Mucosa of stomach (tissue), 1 donor: Measurements from ENCODE around the gene TOR4A.
"Not testable (repeated sequence)": the region's sequence is repeated elsewhere in the genome, so short reads cannot be mapped to it uniquely, and the experiment has no call there.

ENCODE experiments used
- H3K27me3 ChIP-seq: one replicate; pipeline ENCODE4 v1.7.0; 2013; ENCODE audit warnings: mild to moderate bottlenecking, low read length; ENCODE audit not compliant: control insufficient read depth, insufficient read depth
- H3K36me3 ChIP-seq: one replicate; pipeline ENCODE4 v1.7.0; 2013; ENCODE audit warnings: low read length; ENCODE audit not compliant: control insufficient read depth, insufficient read depth
- H3K4me1 ChIP-seq: one replicate; pipeline ENCODE4 v1.7.0; 2013; ENCODE audit warnings: mild to moderate bottlenecking, low read length; ENCODE audit not compliant: control insufficient read depth, insufficient read depth
- H3K4me3 ChIP-seq: one replicate; pipeline ENCODE4 v1.7.0; 2013; ENCODE audit warnings: low read length
- H3K9ac ChIP-seq: one replicate; pipeline ENCODE4 v1.7.0; 2013; ENCODE audit warnings: mild to moderate bottlenecking, low read length, moderate library complexity
- H3K9me3 ChIP-seq: one replicate; pipeline ENCODE4 v1.7.0; 2013; ENCODE audit warnings: mild to moderate bottlenecking, low read length, moderate library complexity; ENCODE audit not compliant: control insufficient read depth
- donor health status: Pancreatic carcinoma.

Gene TOR4A

DNA sequence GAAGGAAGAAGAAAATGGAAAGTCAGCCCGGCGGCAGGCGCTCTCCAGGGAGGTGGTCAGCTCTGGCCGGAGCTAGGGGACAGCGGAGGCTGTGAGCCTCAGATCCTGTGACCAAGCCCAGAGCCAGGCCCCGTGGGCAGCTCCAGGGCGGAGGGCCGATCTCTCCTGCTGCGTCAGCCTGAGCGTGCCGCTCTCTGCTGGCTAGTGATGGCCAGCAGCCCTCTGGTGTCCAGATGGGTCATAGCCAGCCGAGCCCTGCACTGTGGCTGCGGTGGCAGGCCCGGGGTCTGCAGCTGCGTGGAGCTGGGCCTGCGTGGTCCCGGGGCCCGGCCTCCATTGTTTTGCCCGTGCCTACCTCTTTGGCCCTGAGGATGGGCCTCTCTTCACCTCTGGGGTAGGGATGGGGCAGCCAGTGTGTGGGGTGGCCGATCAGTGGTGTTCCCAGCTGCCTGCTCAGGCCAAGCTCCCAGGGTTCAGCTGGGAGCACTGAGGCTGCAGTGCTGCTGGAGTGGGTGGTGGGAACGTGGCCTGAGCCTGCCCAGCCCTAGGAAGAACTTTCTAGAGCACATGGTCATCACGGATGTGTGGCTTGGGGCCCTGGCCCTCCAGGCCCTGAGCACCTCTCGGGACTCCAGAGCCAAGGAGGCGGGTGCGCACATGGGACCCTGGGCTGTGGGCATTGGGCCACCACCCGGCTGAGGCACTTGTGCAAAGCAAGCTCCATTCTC, 41.6 kb downstream of the TOR4A start:
- Histone ChIP-seq H3K4me1 (peaks cover 4% of the 10 kb centered on the region), H3K4me3 (no peak overlapping the region), H3K9ac (no peak overlapping the region), H3K9me3 (no peaks in the 10 kb centered on the region), H3K36me3 (no peaks in the 10 kb centered on the region), H3K27me3 (peaks cover 15% of the 10 kb centered on the region)

DNA sequence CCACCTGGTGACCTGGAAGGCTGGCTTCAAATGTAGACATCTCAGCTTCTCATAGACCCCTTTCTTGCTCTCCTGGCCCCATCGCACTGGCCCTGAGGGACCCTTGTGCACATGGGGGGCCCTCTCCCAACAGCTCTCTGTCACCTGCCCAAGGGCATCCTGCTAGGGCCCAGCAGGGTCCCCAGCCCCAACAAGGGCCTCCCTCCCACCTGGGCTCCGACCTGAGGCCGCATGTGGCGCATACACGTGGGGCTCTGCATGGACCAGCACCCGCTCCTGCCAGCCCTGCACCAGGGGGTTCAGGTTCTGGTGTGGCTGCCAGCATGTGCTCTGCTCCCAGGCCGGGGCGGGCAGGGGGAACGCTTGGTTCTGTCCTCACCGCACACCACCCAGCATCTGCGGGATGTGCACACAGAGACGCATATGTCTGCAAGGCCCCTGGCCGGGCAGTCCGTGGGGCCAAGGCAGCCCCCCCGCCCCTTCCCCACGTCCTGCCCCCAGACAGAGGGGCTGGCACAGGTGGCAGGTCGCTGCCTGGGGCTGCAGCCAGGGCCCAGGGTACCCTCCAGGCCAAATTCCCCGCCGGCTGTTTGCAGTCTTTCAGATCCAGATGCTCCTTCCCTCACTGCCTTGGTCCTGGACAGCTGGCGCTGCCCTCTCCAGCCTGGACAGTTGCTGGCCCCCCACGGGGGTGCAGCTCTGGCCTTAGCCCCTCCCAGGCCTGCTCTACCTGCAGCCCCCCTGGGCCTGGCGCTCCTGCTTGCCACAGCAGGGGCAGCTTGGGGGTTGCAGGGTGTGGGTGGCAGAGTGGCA, 42.4 kb downstream of the TOR4A start:
- no peaks in the 10 kb centered on the region for H3K36me3 ChIP-seq
- peaks cover 15% of the 10 kb centered on the region for H3K27me3 ChIP-seq
- H3K4me3 ChIP-seq = no peak overlapping the region
- H3K9me3 ChIP-seq = no peaks in the 10 kb centered on the region
- H3K4me1 ChIP-seq = peaks cover 4% of the 10 kb centered on the region
- H3K9ac ChIP-seq = no peak overlapping the region

- H3K4me3 ChIP-seq = no peak overlapping the region
Observed at GRCh38 chr9:137320555-137321384, 43.2 kb downstream of the TOR4A start.

GRCh38 chr9:137321726-137322361, 44.3 kb downstream of the TOR4A start:
- H3K4me1 ChIP-seq = no peaks in the 10 kb centered on the region
- peaks cover 4% of the 10 kb centered on the region for H3K27me3 ChIP-seq
- no peaks in the 10 kb centered on the region for H3K36me3 ChIP-seq
- H3K9ac ChIP-seq = no peak overlapping the region
- no peaks in the 10 kb centered on the region for H3K9me3 ChIP-seq
- no peak overlapping the region for H3K4me3 ChIP-seq

More at GRCh38 chr9:137320555-137321384, 43.2 kb downstream of the TOR4A start:
- H3K9me3 ChIP-seq = no peaks in the 10 kb centered on the region
- peaks cover 12% of the 10 kb centered on the region for H3K27me3 ChIP-seq
- H3K9ac ChIP-seq = no peak overlapping the region
- peaks cover 4% of the 10 kb centered on the region for H3K4me1 ChIP-seq
- H3K36me3 ChIP-seq = no peaks in the 10 kb centered on the region

DNA sequence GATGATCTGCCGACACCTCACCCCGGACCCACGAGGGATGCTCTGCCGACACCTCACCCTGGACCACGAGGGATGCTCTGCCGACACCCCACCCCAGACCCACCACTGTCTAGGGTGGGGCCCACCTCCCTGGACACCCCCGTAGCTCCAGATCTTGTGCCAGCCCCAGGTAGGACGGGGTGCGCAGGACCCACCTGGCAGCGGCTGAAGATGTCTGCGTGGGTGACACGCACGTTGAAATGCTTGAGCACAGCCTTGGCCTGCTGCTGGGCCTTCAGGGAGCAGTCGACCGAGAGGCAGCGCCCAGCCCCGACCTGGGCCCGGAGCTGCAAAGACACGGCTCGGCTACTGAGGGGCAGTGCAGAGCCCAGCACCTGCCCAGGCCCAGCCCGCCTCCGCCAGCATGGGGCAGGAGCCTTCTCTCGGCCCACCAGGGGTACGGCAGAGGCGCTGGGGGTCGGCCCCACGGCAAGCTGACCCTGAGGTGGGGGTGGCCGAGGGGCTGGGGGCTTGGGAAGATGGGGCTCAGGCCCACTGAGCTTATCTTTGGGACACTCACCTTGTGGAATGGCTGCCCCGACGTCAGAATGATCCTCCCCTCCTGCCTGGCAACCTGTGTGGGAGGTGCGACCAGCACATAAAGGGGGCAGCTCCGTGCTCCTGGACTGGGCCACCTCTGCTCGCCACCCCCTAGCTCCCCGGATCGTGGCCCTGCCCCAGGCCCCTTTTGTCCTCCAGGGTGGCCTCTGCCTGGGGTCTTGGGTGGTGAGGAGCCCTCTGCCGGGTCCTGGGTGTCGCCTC, 46.2 kb downstream of the TOR4A start:
- Histone ChIP-seq H3K4me3 (no peak overlapping the region), H3K9ac (no peak overlapping the region), H3K36me3 (no peaks in the 10 kb centered on the region), H3K4me1 (no peaks in the 10 kb centered on the region), H3K9me3 (no peaks in the 10 kb centered on the region), H3K27me3 (no peaks in the 10 kb centered on the region)

GRCh38 chr9:137325124-137325523, 47.6 kb downstream of the TOR4A start:
- no peak overlapping the region for H3K9ac ChIP-seq
- no peaks in the 10 kb centered on the region for H3K9me3 ChIP-seq
- no peak overlapping the region for H3K4me3 ChIP-seq
- H3K27me3 ChIP-seq = no peaks in the 10 kb centered on the region
- H3K4me1 ChIP-seq = no peaks in the 10 kb centered on the region
- H3K36me3 ChIP-seq = no peaks in the 10 kb centered on the region

- no peaks in the 10 kb centered on the region for H3K36me3 ChIP-seq
Observed at GRCh38 chr9:137325799-137326198, 48.3 kb downstream of the TOR4A start.

GRCh38 chr9:137326445-137327065, 49.0 kb downstream of the TOR4A start:
- no peaks in the 10 kb centered on the region for H3K4me1 ChIP-seq
- no peak overlapping the region for H3K9ac ChIP-seq
- H3K9me3 ChIP-seq = no peaks in the 10 kb centered on the region
- H3K27me3 ChIP-seq = no peaks in the 10 kb centered on the region
- H3K4me3 ChIP-seq = no peak overlapping the region
- no peaks in the 10 kb centered on the region for H3K36me3 ChIP-seq

More at GRCh38 chr9:137325799-137326198, 48.3 kb downstream of the TOR4A start:
- no peak overlapping the region for H3K9ac ChIP-seq
- no peak overlapping the region for H3K4me3 ChIP-seq
- no peaks in the 10 kb centered on the region for H3K4me1 ChIP-seq
- no peaks in the 10 kb centered on the region for H3K9me3 ChIP-seq
- H3K27me3 ChIP-seq = no peaks in the 10 kb centered on the region

DNA sequence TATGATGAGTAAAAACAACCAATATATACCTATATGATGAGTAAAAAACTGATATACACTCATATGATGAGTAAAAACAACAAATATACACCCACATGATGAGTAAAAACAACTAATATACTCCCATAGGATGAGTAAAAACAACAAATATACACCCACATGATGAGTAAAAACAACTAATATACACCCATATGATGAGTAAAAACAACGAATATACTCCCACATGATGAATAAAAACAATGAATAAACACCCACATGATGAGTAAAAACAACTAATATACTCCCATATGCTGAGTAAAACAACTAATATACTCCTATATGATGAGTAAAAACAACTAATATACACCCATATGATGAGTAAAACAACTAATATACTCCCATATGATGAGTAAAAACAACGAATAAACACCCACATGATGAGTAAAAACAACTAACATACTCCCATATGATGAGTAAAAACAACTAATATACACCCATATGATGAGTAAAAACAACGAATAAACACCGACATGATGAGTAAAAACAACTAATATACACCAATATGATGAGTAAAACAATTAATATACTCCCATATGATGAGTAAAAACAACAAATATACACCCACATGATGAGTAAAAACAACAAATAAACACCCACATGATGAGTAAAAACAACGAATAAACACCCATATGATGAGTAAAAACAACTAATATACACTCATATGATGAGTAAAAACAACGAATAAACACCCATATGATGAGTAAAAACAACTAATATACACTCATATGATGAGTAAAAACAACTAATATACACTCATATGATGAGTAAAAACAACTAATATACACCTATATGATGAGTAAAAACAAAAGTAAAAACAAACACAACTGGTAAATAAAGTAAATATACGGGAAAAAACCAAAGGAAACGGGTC, 50.4 kb downstream of the TOR4A start:
- H3K36me3 ChIP-seq, H3K4me1 ChIP-seq, H3K4me3 ChIP-seq, H3K9ac ChIP-seq, H3K9me3 ChIP-seq, H3K27me3 ChIP-seq: not testable (repeated sequence)

GRCh38 chr9:137329590-137329989, 52.1 kb downstream of the TOR4A start:
- H3K4me1 ChIP-seq = not testable (repeated sequence)

More at GRCh38 chr9:137329590-137329989, 52.1 kb downstream of the TOR4A start:
- not testable (repeated sequence) for H3K27me3 ChIP-seq, H3K4me3 ChIP-seq, H3K9me3 ChIP-seq, H3K36me3 ChIP-seq, H3K9ac ChIP-seq
